ENCODE results near the gene LHFPL6.

LHFPL6 gene

GRCh38 chr13:39462906-39463305 lies 140.1 kb downstream of the LHFPL6 start:
- no peak for DNase-seq (ENCODE audit: low spot score)

DNA sequence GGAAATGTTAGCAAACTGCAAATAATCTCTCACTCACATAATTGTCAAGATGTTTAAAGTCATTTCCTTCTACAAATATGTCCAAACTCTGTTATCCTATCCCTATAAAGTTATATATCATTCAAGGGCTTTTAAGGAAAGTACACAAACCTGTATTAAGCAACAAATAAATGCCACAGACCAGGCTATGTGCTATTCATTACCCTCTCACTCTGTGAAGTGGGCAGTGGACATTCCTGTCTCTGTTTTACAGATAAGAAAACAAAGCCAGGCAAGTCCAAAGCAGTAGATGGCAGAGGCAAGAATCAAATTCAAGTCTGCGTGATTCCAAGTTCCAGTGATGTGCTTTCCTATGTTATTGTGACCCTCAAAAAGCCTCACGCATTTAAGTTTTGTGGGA lies 140.6 kb downstream of the LHFPL6 start:
- no peak for DNase-seq (ENCODE audit: low spot score)

DNA sequence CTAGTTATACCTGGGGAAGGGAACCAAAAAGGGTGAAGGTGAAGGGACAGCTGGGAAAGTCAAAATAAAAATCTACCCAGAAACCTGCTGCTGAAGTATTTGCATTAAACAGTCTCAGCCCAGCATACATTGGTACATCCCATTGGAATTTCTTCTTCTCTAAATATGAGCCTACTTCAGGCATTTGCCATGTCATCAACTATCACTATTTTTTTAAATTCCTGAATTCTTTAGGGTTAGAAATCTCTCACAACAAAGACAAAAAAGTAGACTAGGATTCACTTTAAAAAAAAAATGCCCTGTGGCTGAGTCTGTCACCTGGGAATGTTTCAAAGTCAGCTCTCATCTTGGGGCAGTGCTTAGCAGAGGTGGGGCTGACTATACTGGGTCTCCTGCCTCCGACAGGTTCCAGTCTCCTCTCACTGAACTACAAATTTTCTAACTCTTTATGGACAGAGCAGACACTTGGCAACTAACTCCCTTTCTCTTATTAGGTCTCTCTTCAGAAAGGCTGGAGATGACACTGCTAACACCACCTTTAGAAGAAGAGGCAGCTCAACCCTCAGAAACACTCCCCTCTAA lies 141.2 kb downstream of the LHFPL6 start:
- no peak for DNase-seq (ENCODE audit: low spot score)

DNA sequence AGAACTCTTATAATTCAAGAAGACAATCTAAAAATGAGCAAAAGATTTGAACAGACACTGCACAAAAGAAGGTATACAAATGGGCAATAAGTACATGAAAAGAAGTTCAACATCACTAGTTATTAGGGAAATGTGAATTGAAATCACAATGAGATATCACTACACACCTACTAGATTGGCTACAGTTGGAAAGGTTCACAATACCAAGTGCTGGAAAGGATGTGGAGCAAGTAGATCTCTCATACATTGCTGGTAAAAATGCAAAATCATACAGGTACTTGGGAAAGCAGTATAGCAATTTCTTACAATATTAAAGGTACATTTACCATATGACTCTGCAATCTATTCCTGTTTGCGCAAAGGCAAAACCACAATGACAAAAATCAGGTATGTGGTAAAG lies 145.7 kb downstream of the LHFPL6 start:
- DNase-seq (ENCODE audit: low spot score) = no peak

DNA sequence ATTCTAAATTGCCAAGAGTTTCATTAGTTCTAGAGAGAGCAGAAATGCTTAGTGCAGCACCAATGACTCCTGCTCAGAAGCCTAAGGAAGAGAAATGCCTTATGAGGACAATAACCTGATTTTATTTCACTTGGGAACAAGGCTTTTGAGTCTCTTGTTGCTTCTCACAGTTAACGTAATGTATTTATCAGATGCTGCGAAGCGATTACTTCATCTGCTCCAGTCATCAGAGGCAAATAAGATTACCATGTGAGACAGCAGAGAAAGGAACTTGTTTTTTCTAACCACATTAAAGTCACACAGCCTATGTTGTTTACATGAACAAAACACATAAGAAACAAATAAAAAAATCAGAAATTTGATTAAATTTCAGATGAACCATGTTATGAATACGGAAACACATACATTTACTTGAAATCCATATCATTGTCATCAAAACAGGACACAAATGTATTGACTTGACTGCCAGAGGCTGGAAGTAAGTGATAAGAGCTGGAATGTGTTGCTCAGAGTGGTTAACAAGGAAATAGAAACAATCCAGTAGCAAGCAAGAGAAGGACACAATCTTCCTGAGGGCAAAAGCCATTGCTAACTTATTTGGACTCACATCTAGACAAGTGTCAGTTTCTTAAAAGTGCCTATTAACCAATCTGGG lies 147.3 kb downstream of the LHFPL6 start:
- no peak for DNase-seq (ENCODE audit: low spot score)

GRCh38 chr13:39452834-39453233 lies 150.2 kb downstream of the LHFPL6 start:
- peak; percentile 14 for DNase-seq (ENCODE audit: low spot score)

- DNase-seq (ENCODE audit: low spot score) = peak; percentile 21
These were observed 150.6 kb downstream of the LHFPL6 start for GRCh38 chr13:39452417-39452816.

GRCh38 chr13:39451860-39452301 lies 151.1 kb downstream of the LHFPL6 start:
- DNase-seq (ENCODE audit: low spot score) = peak; percentile 24

- DNase-seq (ENCODE audit: low spot score) = peak; percentile 43
These were observed 151.7 kb downstream of the LHFPL6 start for GRCh38 chr13:39451301-39451700.

DNA sequence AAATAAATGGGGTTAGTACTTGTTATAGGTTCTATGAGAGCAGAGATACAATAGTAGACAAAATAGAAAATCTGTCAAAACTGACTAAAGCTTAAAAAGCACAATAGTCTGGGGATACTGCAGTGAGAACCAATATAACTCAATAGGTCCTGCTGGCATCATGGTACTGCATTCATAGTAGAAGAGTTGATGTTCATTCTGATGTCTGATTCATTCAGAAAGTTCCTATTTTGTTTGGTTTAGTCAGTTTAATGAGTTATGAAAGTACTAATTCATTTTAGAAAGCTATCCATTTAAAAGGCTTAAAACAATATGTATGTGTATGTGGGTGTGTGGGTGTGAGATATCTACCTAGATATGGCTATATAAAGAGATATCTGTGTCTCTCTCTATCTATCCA lies 152.8 kb downstream of the LHFPL6 start:
- no peak for DNase-seq (ENCODE audit: low spot score)

GRCh38 chr13:39448834-39449233 lies 154.2 kb downstream of the LHFPL6 start:
- peak; percentile 49 for DNase-seq (ENCODE audit: low spot score)

- DNase-seq (ENCODE audit: low spot score) = no peak
These were observed 156.1 kb downstream of the LHFPL6 start for GRCh38 chr13:39446865-39447264.

- no peak for DNase-seq (ENCODE audit: low spot score)
These were observed 158.1 kb downstream of the LHFPL6 start for GRCh38 chr13:39444866-39445265.

DNA sequence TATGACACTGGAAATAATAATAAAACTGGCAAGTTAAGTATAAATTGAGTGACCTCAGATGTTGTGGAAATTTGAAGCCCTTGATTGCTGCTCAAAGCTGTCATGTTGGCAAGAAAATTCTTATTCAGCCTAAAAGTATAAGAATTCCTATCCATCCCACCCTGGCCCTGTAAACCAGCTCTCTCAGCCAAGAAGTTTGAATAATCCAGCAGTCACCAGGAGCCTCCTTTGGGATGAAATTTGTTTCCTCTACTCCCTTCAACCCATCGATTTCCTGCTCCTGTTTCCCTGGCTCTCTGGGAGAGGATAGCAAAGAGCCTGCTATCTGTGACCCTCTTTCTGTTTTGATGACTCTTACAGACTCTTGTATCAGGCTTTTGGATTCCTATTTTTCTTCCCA lies 169.3 kb downstream of the LHFPL6 start:
- DNase-seq (ENCODE audit: low spot score) = no peak

GRCh38 chr13:39432196-39432595 lies 170.8 kb downstream of the LHFPL6 start:
- DNase-seq (ENCODE audit: low spot score) = no peak

- no peak for DNase-seq (ENCODE audit: low spot score)
These were observed 180.0 kb downstream of the LHFPL6 start for GRCh38 chr13:39422845-39423565.

DNA sequence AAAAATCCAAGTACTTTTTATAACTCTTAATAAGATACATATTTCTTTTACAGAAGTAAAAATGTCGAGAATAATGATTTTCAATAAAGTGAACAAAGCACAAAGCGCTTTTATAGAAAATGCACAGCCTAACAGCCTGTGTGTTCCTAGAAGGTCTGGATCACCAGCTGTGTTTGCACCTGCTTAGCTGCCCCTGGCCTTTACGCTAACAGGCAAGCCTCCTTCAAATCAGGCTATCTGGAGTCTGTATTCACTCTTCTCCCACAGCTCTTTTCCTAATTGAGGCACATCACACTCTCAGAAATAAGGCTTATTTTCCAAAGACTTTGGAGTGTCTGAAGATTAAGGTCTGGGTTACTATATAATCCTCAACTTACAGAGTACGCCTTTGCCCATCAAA lies 183.1 kb downstream of the LHFPL6 start:
- no peak for DNase-seq (ENCODE audit: low spot score)

- no peak for DNase-seq (ENCODE audit: low spot score)
These were observed 183.9 kb downstream of the LHFPL6 start for GRCh38 chr13:39419068-39419467.

DNA sequence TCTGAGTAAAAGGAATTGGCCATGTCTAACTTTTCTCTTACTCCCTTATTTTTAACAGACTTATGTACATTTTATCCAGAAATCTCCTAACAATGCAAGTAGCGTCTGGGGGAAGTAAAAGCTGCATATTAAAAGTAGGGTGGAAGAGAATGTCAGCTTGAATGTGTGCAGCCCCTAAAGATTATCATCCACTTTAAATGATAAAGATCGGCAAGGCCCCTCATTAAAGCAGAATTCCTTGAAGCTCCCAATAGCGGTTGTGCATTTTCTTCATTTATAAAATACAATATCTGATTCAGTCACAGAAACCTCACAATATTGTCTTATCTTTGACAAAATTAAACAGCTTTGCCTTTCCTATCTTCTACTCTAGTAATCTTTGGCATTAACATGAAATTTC lies 184.6 kb downstream of the LHFPL6 start:
- no peak for DNase-seq (ENCODE audit: low spot score)

- DNase-seq (ENCODE audit: low spot score) = no peak
These were observed 185.3 kb downstream of the LHFPL6 start for GRCh38 chr13:39417643-39418042.

GRCh38 chr13:39417131-39417530 lies 185.9 kb downstream of the LHFPL6 start:
- DNase-seq (ENCODE audit: low spot score) = peak; percentile 59

DNA sequence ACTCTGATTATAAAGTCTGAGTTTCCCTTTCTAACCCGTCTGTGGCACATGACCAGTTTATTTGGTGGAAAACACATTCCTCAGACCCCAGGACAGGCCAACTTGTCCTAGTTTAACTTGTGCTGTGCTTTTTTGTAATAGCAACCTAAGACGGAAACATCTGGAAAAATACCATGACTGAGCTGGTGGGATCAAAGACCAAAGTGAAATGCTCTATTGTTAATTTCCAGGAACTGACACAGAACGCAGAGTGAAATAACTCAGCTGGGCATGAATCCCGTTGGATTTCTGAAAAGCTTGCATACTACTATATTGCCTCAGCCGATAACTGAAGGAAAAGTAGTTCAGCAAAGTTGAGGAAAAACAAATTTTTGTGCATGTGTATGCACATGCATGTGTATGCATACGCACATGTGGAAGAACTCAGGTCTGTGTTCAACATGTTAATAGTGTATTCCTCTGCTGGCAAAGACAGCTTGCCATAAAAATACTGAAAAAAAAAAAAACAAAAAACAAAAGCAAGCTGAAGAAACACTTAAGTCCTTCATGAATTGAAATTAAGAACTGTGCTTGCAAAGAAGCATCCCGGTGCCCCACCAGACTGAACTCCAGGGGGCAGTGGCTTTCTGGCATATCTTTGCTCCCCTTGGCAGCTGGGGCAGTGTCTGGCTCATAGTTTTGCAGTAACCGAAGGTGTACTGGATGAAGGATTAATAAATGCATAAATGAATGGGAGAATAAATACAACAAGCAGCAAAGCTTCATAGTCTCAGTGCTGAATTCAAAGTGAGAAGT lies 187.8 kb downstream of the LHFPL6 start:
- peak; percentile 65 for DNase-seq (ENCODE audit: low spot score)

DNA sequence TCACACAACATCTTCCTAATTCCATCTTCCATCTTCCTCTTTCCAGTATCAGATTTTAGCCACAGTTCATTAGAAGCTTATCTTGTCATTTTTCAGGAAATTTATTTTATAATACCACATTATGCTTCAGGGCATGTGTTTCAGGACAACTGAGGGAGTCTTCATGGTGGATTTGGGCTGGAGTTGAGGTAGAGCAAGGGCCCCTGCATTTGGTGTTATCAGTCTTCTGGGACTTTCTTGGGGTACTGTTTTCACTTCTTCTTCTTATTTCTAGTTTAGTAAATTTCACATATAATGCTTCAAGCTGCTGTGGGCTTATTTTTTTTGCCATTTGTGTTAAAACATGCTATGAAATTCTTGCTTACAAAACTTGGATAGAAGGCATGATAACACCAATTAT lies 188.7 kb downstream of the LHFPL6 start:
- no peak for DNase-seq (ENCODE audit: low spot score)

Data from pons (tissue), 1 donor.